HepG2 (cell line): Measurements from ENCODE around the gene ALOX15. TPM values are rescaled to one million over a fixed set of nuclear protein-coding genes. Genes with fewer than 3 reads are reported as not detected.

ENCODE experiments used
- ATAC-seq: fragments of 200-7000 bp; cut with Tn5 transposase; 3 replicates; pipeline ENCODE4 v1.9.1; 2020; ENCODE audit warnings: mild to moderate bottlenecking, moderate library complexity
- BruUV-seq: library from RNA; stranded (reverse); fragments of 400-500 nt; replicated peaks from 2 replicates; lab custom pipeline; 2021; lab: Mats Ljungman, UMichigan
- CTCF ChIA-PET: fragments of 300-600 bp; formaldehyde crosslinking; extraction: SDS; loops from one replicate; lab custom pipeline; 2021; ENCODE audit warnings: low total read pairs, inconsistent platforms, low intra/inter-chr PET ratio; lab: Yijun Ruan, JAX
- POLR2A ChIA-PET: fragments of 350-600 bp; sonication (Branson Sonifier 250); formaldehyde crosslinking; loops from one replicate; lab custom pipeline; 2020; ENCODE audit warnings: antibody characterized with exemption, inconsistent platforms; lab: Yijun Ruan, JAX
- DNase-seq: peaks from one replicate; pipeline ENCODE4 v3.0.0-alpha.2; 2015; ENCODE audit warnings: low spot score
- FAIRE-seq: peaks from 3 replicates; lab custom pipeline; 2011; peaks lifted over from hg19 to GRCh38; lab: Jason Lieb, UNC
- H2AFZ ChIP-seq: one replicate; pipeline ENCODE4 v1.6.1; 2011; ENCODE audit warnings: low read length, inconsistent platforms
- H3K27ac ChIP-seq: fragments of 300-600 bp; 3 replicates; pipeline ENCODE4 v1.8.0; 2011; ENCODE audit warnings: mixed run types, mild to moderate bottlenecking, mixed read lengths, low read length, inconsistent platforms; ENCODE audit not compliant: insufficient read depth; ENCODE audit errors: extremely low read length
- H3K27me3 ChIP-seq, 2 experiments: fragments of 200-600 bp in 1 of 2; 2 replicates in 1 of 2; 3 replicates in 1 of 2; pipeline versions ENCODE4 v1.6.0 to v1.8.0; 2011; ENCODE audit warnings: low read length in 2 of 2, mild to moderate bottlenecking in 2 of 2, moderate library complexity in 2 of 2, inconsistent platforms in 1 of 2; ENCODE audit not compliant: insufficient read depth in 2 of 2, control insufficient read depth in 1 of 2
- H3K36me3 ChIP-seq, 2 experiments: fragments of 200-600 bp in 1 of 2; replicated peaks in 1 of 2; 2 replicates in 1 of 2; 3 replicates in 1 of 2; pipeline versions ENCODE4 v1.5.1 to v1.8.0; 2011; ENCODE audit warnings: low read length in 2 of 2, inconsistent platforms in 1 of 2; ENCODE audit not compliant: insufficient read depth in 2 of 2, control insufficient read depth in 1 of 2
- H3K4me1 ChIP-seq: 2 replicates; pipeline ENCODE4 v1.5.1; 2012; ENCODE audit warnings: low read length, inconsistent platforms; ENCODE audit not compliant: insufficient read depth
- H3K4me2 ChIP-seq: 2 replicates; pipeline ENCODE4 v1.6.0; 2011; ENCODE audit warnings: low read depth, low read length, inconsistent platforms
- H3K4me3 ChIP-seq, 3 experiments: fragments of 200-600 bp in 1 of 3; sonication (generic), shearing (Covaris generic) in 1 of 3; replicated peaks in 1 of 3; 2 replicates each; pipeline ENCODE4 v1.5.1; 2011 to 2016; ENCODE audit warnings: low read length in 3 of 3, inconsistent platforms in 2 of 3, low read depth in 2 of 3, mild to moderate bottlenecking in 2 of 3, control low read depth in 1 of 3, mixed read lengths in 1 of 3; ENCODE audit not compliant: insufficient read depth in 1 of 3
- H3K79me2 ChIP-seq: one replicate; pipeline ENCODE4 v1.6.1; 2011; ENCODE audit warnings: low read length, inconsistent platforms; ENCODE audit not compliant: insufficient read depth
- H3K9ac ChIP-seq: 2 replicates; pipeline ENCODE4 v1.6.0; 2011; ENCODE audit warnings: mild to moderate bottlenecking, low read depth, low read length, inconsistent platforms; ENCODE audit not compliant: insufficient read depth
- H3K9me3 ChIP-seq: 2 replicates; pipeline ENCODE4 v1.5.1; 2012; ENCODE audit warnings: mild to moderate bottlenecking, low read length
- H4K20me1 ChIP-seq: 2 replicates; pipeline ENCODE4 v1.6.0; 2011; ENCODE audit warnings: inconsistent platforms, mild to moderate bottlenecking, low read length, moderate library complexity; ENCODE audit not compliant: insufficient read depth
- AGO2 ChIP-seq: fragments of 200-400 bp; formaldehyde crosslinking; optimal IDR thresholded peaks from 2 replicates; pipeline ENCODE3; 2017; ENCODE audit warnings: mild to moderate bottlenecking, low read depth, low read length, moderate library complexity
- SOX6 ChIP-seq, 2 experiments: fragments of 450-650 bp in 1 of 2; sonication (generic) in 1 of 2; formaldehyde crosslinking in 1 of 2; IDR thresholded peaks; 2 replicates each; pipeline versions ENCODE4 v1.4.0 to v1.6.1; 2017 to 2020; ENCODE audit warnings: antibody characterized with exemption in 1 of 2, mild to moderate bottlenecking in 1 of 2, missing genetic modification reagents in 1 of 2
- TMF1 ChIP-seq: sonication (generic); formaldehyde crosslinking; IDR thresholded peaks from 2 replicates; pipeline ENCODE4 v1.8.1; 2022; ENCODE audit warnings: low read depth, missing genetic modification reagents
- WGBS: methylation state at CpG from one replicate; pipeline ENCODE4 v1.1.6; 2017; ENCODE audit warnings: low lambda C conversion rate; 5-methylcytosine and 5-hydroxymethylcytosine counted together
- in situ Hi-C: cut with HindIII; loops from 2 replicates; pipeline ENCODE4 v1.10.0; 2017; ENCODE audit warnings: low pct_unique_long_range_greater_than_20kb; ENCODE audit not compliant: extremely low pct_ligation_motif_present
- intact Hi-C: fragments of 100-400 bp; cut with micrococcal nuclease; formaldehyde crosslinking; loops from one replicate; pipeline ENCODE4 v1.10.0; 2022; ENCODE audit not compliant: unreplicated experiment
- polyA plus RNA-seq, 8 experiments: library from polyadenylated mRNA; depleted of rRNA in 3 of 8; stranded (reverse) in 7 of 8; unstranded in 1 of 8; fragments of >200 nt; fragmentation: Illumina TruSeq in 4 of 8; extraction: Trizol in 4 of 8; gene quantifications; 2 replicates each; pipeline versions ENCODE4 v1.2.1 to v1.2.3, GENCODE V29; 2011 to 2016; ENCODE audit warnings: low read depth in 4 of 8, missing spikeins in 1 of 8, mixed read lengths in 1 of 8; ENCODE audit not compliant: insufficient read depth in 1 of 8
- total RNA-seq, 5 experiments: library from RNA; depleted of rRNA; stranded (reverse); fragments of >200 nt; fragmentation: Illumina TruSeq; extraction: Trizol; gene quantifications; 2 replicates each; pipeline ENCODE4 v1.2.3, GENCODE V29; 2016; ENCODE audit warnings: low read depth in 1 of 5
- TF ChIP-seq, protein P1 (sequence below): sonication (generic); formaldehyde crosslinking; IDR thresholded peaks from 2 replicates; pipeline ENCODE4 v1.4.0; 2020; ENCODE audit warnings: low read depth, missing genetic modification reagents
- TF ChIP-seq, protein P2 (sequence below): IDR thresholded peaks from 2 replicates; pipeline ENCODE4 v1.6.1; 2016
- TF ChIP-seq, protein P3 (sequence below): sonication (generic); formaldehyde crosslinking; conservative IDR thresholded peaks from 2 replicates; pipeline ENCODE4 v1.8.1; 2023; ENCODE audit warnings: missing genetic modification reagents
- TF ChIP-seq, protein P4 (sequence below): sonication (generic); formaldehyde crosslinking; IDR thresholded peaks from 2 replicates; pipeline ENCODE4 v1.4.0; 2020; ENCODE audit warnings: missing genetic modification reagents, borderline replicate concordance

Gene ALOX15
- total and polyA plus RNA-seq, 2 of the 13 experiments (the other 11 are each of a cell fraction or from before 2014, with no cell fraction given) = 0.04 TPM; not detected in 1

DNA sequence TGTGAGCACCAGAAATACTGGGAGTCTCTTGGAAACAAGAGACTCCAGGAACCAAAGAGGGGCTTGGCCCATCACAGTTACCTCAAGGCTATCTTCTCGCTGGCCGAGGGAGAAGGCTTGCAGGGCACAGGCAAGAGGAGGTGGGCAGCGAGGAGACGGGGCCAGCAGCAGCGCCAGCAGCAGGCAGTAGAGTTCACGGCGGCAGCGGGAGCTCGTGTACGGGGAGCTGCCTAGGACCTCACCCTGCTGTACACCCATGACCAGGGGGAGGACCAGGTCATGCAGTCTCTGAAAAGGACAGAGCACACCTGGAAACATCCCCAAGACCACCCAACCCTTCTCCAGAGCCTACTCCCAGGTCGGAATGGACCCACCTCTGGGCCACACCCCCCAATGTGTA lies 31.7 kb upstream of the ALOX15 start (continued):
- TF ChIP-seq, protein P1, sequence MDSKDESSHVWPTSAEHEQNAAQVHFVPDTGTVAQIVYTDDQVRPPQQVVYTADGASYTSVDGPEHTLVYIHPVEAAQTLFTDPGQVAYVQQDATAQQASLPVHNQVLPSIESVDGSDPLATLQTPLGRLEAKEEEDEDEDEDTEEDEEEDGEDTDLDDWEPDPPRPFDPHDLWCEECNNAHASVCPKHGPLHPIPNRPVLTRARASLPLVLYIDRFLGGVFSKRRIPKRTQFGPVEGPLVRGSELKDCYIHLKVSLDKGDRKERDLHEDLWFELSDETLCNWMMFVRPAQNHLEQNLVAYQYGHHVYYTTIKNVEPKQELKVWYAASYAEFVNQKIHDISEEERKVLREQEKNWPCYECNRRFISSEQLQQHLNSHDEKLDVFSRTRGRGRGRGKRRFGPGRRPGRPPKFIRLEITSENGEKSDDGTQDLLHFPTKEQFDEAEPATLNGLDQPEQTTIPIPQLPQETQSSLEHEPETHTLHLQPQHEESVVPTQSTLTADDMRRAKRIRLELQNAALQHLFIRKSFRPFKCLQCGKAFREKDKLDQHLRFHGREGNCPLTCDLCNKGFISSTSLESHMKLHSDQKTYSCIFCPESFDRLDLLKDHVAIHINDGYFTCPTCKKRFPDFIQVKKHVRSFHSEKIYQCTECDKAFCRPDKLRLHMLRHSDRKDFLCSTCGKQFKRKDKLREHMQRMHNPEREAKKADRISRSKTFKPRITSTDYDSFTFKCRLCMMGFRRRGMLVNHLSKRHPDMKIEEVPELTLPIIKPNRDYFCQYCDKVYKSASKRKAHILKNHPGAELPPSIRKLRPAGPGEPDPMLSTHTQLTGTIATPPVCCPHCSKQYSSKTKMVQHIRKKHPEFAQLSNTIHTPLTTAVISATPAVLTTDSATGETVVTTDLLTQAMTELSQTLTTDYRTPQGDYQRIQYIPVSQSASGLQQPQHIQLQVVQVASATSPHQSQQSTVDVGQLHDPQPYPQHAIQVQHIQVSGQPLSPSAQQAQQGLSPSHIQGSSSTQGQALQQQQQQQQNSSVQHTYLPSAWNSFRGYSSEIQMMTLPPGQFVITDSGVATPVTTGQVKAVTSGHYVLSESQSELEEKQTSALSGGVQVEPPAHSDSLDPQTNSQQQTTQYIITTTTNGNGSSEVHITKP = no peak
- TF ChIP-seq SOX6 (IDR thresholded peaks at IDR 0.05) (no peak), SOX6 (CRISPR knock-in tag; IDR thresholded peaks at IDR 0.05) (no peak), TMF1 (CRISPR knock-in tag) (no peak)
- TF ChIP-seq, protein P2, sequence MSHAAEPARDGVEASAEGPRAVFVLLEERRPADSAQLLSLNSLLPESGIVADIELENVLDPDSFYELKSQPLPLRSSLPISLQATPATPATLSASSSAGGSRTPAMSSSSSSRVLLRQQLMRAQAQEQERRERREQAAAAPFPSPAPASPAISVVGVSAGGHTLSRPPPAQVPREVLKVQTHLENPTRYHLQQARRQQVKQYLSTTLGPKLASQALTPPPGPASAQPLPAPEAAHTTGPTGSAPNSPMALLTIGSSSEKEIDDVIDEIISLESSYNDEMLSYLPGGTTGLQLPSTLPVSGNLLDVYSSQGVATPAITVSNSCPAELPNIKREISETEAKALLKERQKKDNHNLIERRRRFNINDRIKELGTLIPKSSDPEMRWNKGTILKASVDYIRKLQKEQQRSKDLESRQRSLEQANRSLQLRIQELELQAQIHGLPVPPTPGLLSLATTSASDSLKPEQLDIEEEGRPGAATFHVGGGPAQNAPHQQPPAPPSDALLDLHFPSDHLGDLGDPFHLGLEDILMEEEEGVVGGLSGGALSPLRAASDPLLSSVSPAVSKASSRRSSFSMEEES = no peak
- TF ChIP-seq, protein P3, sequence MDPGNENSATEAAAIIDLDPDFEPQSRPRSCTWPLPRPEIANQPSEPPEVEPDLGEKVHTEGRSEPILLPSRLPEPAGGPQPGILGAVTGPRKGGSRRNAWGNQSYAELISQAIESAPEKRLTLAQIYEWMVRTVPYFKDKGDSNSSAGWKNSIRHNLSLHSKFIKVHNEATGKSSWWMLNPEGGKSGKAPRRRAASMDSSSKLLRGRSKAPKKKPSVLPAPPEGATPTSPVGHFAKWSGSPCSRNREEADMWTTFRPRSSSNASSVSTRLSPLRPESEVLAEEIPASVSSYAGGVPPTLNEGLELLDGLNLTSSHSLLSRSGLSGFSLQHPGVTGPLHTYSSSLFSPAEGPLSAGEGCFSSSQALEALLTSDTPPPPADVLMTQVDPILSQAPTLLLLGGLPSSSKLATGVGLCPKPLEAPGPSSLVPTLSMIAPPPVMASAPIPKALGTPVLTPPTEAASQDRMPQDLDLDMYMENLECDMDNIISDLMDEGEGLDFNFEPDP (CRISPR knock-in tag) = no peak

DNA sequence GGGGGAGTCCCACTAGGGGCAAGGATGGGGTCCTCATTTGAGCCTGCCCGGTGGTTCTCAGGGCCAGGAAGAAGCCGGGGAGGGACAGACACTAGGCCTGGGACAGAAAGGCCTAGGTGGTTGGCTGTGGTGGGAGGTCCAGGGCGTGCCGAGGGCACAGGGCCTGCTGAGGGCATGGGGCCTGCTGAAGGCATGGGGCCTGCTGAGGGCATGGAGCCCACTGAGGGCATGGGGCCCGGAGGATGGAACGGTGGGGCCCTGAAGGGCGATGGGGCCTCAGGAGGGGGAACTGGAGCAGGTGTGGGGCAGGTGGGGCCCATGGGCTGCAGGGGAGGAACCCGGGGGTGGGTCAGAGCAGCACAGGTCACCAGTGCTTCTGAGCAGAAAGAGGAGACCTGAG lies 31.3 kb upstream of the ALOX15 start:
- no peak for DNase-seq
- Histone ChIP-seq H3K27me3 (no peaks in the 10 kb centered on the region), H4K20me1 (no peaks in the 10 kb centered on the region), H3K27ac (no peak overlapping the region), H2AFZ (no peak overlapping the region), H3K4me3 (no peak overlapping the region), H3K36me3 (peaks cover 51 to 66% of the 10 kb centered on the region in 2 experiments; a peak in 4 of 5 replicates), H3K79me2 (no peaks in the 10 kb centered on the region), H3K9me3 (no peaks in the 10 kb centered on the region), H3K9ac (no peak overlapping the region), H3K4me1 (no peaks in the 10 kb centered on the region), H3K4me2 (no peak overlapping the region)
- WGBS = 95% methylated on average over 8 of the region's 8 CpGs
- in situ Hi-C loops = no loop called here
- peak; percentile 38 for ATAC-seq
- ChIA-PET POLR2A (no interaction called here), CTCF (no interaction called here)
- no TSS peak for BruUV-seq
- intact Hi-C loops = no loop called here
- TF ChIP-seq, protein P4, sequence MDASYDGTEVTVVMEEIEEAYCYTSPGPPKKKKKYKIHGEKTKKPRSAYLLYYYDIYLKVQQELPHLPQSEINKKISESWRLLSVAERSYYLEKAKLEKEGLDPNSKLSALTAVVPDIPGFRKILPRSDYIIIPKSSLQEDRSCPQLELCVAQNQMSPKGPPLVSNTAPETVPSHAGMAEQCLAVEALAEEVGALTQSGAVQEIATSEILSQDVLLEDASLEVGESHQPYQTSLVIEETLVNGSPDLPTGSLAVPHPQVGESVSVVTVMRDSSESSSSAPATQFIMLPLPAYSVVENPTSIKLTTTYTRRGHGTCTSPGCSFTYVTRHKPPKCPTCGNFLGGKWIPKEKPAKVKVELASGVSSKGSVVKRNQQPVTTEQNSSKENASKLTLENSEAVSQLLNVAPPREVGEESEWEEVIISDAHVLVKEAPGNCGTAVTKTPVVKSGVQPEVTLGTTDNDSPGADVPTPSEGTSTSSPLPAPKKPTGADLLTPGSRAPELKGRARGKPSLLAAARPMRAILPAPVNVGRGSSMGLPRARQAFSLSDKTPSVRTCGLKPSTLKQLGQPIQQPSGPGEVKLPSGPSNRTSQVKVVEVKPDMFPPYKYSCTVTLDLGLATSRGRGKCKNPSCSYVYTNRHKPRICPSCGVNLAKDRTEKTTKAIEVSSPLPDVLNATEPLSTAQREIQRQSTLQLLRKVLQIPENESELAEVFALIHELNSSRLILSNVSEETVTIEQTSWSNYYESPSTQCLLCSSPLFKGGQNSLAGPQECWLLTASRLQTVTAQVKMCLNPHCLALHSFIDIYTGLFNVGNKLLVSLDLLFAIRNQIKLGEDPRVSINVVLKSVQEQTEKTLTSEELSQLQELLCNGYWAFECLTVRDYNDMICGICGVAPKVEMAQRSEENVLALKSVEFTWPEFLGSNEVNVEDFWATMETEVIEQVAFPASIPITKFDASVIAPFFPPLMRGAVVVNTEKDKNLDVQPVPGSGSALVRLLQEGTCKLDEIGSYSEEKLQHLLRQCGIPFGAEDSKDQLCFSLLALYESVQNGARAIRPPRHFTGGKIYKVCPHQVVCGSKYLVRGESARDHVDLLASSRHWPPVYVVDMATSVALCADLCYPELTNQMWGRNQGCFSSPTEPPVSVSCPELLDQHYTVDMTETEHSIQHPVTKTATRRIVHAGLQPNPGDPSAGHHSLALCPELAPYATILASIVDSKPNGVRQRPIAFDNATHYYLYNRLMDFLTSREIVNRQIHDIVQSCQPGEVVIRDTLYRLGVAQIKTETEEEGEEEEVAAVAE (CRISPR knock-in tag) = no peak
- TF ChIP-seq AGO2 = peak; percentile 22
- FAIRE-seq = no peak
